AG04450 (cell line): ENCODE data around the gene MAB21L2. TPM values are rescaled to one million over a fixed set of nuclear protein-coding genes. Genes with fewer than 3 reads are reported as not detected.

Experiments
- CTCF ChIA-PET: fragments of 300-600, 350-600 bp; formaldehyde crosslinking; extraction: SDS; loops from one replicate; lab custom pipeline; 2022; ENCODE audit warnings: antibody characterized with exemption, inconsistent platforms; lab: Charles Lee
- POLR2A ChIA-PET: fragments of 350-600 bp; formaldehyde crosslinking; extraction: SDS; loops from one replicate; lab custom pipeline; 2021; ENCODE audit warnings: antibody characterized with exemption, inconsistent platforms; lab: Yijun Ruan, JAX
- DNase-seq: peaks from one replicate; pipeline ENCODE4 v3.0.0-alpha.2; 2011; ENCODE audit warnings: low read depth, low spot score
- H3K27ac ChIP-seq: one replicate; pipeline ENCODE4 v1.5.1; 2012; ENCODE audit warnings: low read depth, low read length, control low read depth
- H3K27me3 ChIP-seq: one replicate; pipeline ENCODE4 v1.6.0; 2012; ENCODE audit warnings: low read length; ENCODE audit not compliant: control insufficient read depth, insufficient read depth
- H3K4me3 ChIP-seq: 2 replicates; pipeline ENCODE4 v1.5.1; 2011; ENCODE audit warnings: mild to moderate bottlenecking, low read depth, low read length, control low read depth
- H3K9me3 ChIP-seq: 2 replicates; pipeline ENCODE4 v1.5.1; 2012; ENCODE audit warnings: low read length; ENCODE audit not compliant: control insufficient read depth, insufficient read depth
- CTCF ChIP-seq: IDR thresholded peaks from 2 replicates; pipeline ENCODE4 v1.5.1; 2011; ENCODE audit warnings: low read depth, low read length, control low read depth, inconsistent platforms
- polyA plus RNA-seq: library from polyadenylated mRNA; depleted of rRNA; stranded (reverse); fragments of >200 nt; gene quantifications from 2 replicates; pipeline ENCODE4 v1.2.3, GENCODE V29; 2011

MAB21L2 gene
- polyA plus RNA-seq, 1 experiment: 3.3 TPM

DNA sequence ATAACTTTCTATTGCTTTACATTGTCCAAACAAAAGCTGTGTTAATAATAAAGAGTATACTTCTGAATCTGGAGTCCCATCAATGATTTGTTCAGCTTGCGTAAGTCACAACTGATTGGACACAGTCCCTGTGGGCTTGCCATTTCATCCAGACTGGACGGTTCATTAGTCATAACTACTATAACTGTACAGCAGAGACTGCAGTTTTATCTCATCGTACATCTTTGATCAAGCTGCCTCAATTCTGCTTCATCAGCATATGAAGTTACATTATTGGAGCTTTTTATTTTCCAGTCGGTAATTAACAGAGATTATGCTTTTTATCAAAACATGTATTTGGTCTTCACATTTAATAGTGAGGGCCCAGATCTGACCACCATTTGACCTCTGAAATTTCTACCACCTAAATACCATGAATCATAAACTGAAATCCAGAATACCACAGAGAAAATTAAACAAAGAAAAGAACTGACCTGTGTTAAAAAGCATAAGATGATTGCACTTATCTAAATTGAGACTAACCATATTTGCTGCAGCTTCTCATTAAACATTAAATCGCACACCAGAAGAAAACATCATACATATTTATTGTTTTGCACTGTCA is 12.5 kb upstream of the MAB21L2 start:
- DNase-seq: no peak
- Histone ChIP-seq H3K27me3 (no peaks in the 10 kb centered on the region), H3K4me3 (no peak overlapping the region), H3K9me3 (no peaks in the 10 kb centered on the region), H3K27ac (no peak overlapping the region)
- POLR2A ChIA-PET: no interaction called here
- TF ChIP-seq CTCF: no peak
- CTCF ChIA-PET: interaction anchor here (0.6 kb wide), 1 partner anchor 326 kb away, joined by 4 read pairs; no protein-coding TSS in a partner anchor

- POLR2A ChIA-PET: no interaction called here
- no peaks in the 10 kb centered on the region for H3K27me3 ChIP-seq
- no peak for DNase-seq
- TF ChIP-seq CTCF: no peak
- no peaks in the 10 kb centered on the region for H3K9me3 ChIP-seq
- no peak overlapping the region for H3K4me3 ChIP-seq
- CTCF ChIA-PET: interaction anchor here (0.6 kb wide), 1 partner anchor 327 kb away, joined by 4 read pairs; no protein-coding TSS in a partner anchor
- H3K27ac ChIP-seq: no peak overlapping the region
Measured at GRCh38 chr4:150569998-150570535, 11.9 kb upstream of the MAB21L2 start.

GRCh38 chr4:150570862-150571261 is 11.1 kb upstream of the MAB21L2 start:
- H3K27ac ChIP-seq: no peak overlapping the region
- ChIA-PET POLR2A (no interaction called here), CTCF (no interaction called here)
- no peaks in the 10 kb centered on the region for H3K9me3 ChIP-seq
- no peak overlapping the region for H3K4me3 ChIP-seq
- DNase-seq: no peak
- TF ChIP-seq CTCF: no peak
- H3K27me3 ChIP-seq: no peaks in the 10 kb centered on the region

- CTCF ChIA-PET: interaction anchor here (0.8 to 1.0 kb wide), 2 partner anchors 10 to 294 kb away, joined by 3 read pairs; no protein-coding TSS in a partner anchor
- Histone ChIP-seq H3K27me3 (no peaks in the 10 kb centered on the region), H3K4me3 (no peak overlapping the region), H3K27ac (no peak overlapping the region), H3K9me3 (no peaks in the 10 kb centered on the region)
- POLR2A ChIA-PET: no interaction called here
- no peak for TF ChIP-seq CTCF
- DNase-seq: no peak
Measured at GRCh38 chr4:150572704-150573504, 9.0 kb upstream of the MAB21L2 start.

- Histone ChIP-seq H3K27me3 (no peaks in the 10 kb centered on the region), H3K4me3 (no peak overlapping the region), H3K9me3 (no peaks in the 10 kb centered on the region), H3K27ac (no peak overlapping the region)
- no peak for DNase-seq
- ChIA-PET CTCF (interaction anchor here (1.6 kb wide), 1 partner anchor 29 kb away, joined by 3 read pairs; no protein-coding TSS in a partner anchor), POLR2A (no interaction called here)
- no peak for TF ChIP-seq CTCF
Measured at GRCh38 chr4:150573534-150573933, 8.4 kb upstream of the MAB21L2 start.
